ENCODE measurements around the gene MID1. TPM values are rescaled to one million over a fixed set of nuclear protein-coding genes. Genes with fewer than 3 reads are reported as not detected.

MID1 gene, protein sequence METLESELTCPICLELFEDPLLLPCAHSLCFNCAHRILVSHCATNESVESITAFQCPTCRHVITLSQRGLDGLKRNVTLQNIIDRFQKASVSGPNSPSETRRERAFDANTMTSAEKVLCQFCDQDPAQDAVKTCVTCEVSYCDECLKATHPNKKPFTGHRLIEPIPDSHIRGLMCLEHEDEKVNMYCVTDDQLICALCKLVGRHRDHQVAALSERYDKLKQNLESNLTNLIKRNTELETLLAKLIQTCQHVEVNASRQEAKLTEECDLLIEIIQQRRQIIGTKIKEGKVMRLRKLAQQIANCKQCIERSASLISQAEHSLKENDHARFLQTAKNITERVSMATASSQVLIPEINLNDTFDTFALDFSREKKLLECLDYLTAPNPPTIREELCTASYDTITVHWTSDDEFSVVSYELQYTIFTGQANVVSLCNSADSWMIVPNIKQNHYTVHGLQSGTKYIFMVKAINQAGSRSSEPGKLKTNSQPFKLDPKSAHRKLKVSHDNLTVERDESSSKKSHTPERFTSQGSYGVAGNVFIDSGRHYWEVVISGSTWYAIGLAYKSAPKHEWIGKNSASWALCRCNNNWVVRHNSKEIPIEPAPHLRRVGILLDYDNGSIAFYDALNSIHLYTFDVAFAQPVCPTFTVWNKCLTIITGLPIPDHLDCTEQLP
- 6.2 and 9.0 TPM in 2 replicates for total RNA-seq

DNA sequence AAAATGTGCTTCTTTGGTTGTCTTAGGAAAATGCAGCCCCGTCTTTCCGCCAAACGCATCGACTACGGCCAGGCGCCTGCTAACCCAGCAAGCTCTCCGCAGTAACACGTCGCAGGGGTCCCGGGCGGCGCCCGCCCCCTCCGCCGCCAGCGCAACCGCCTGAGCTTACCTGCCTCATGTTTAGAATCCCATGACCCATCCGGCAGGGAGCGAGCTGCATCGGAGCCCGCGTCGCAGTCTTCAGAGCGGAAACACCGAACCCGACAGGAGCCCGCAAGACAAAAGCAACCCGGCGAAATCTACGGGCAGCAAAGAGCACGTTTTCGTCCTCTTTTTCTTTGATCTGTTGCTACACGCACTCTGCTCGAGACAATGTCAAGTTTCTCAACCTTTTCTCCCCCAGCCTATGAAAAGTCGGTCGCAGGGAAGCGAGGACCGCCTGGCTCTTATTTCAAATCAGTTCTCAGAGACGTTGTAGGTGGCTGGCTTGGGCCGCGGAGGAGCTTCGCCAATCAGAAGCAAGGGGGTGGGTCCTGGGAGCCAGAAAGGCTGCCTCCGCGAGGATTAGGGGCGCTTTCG is at the start of gene MID1:
MID1 (minus strand) TSS at position 465 of the 579 bp plus-strand sequence. CDS start 53,038 bp downstream, outside the sequence.

Small RNAs within 50 kb of the gene (small RNA-seq; reads per million reads assigned to genes)
- not detected for gene RNU6-800P
